AG10803 (cell line): ENCODE measurements around the gene PRDM10.
"Not testable (repeated sequence)": the region's sequence is repeated elsewhere in the genome, so short reads cannot be mapped to it uniquely, and the experiment has no call there.

ENCODE experiments used
- DNase-seq: peaks from one replicate; pipeline ENCODE4 v3.0.0; 2010; ENCODE audit warnings: low read depth
- H3K4me3 ChIP-seq: 2 replicates; pipeline ENCODE4 v1.5.1; 2011; ENCODE audit warnings: mild to moderate bottlenecking, low read length, control low read depth
- CTCF ChIP-seq: conservative IDR thresholded peaks from 2 replicates; pipeline ENCODE4 v1.5.1; 2011; ENCODE audit warnings: mild to moderate bottlenecking, low read length, control low read depth, inconsistent platforms

Gene PRDM10

GRCh38 chr11:129968591-129969419 is 33.8 kb downstream of the PRDM10 start:
- no peak for DNase-seq
- TF ChIP-seq CTCF, result no peak

DNA sequence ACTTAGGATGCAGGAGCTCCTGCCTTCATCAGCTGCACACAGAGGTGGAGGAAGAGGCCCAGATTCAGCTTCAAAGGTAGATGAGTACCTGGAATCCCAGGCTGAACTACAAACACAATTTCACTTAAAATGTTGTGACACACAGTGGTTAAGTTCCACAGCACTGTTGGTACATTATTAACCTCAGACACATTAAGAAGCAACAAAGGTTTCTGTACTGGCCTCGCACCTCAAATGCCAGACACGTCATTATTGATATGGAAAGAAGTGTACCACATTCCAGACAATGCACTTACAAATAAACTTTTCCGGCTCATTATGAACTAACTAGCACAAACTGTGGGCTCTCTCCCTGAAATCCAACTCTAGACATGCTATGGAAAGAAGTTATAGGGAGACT is 34.6 kb downstream of the PRDM10 start:
- no peak overlapping the region for H3K4me3 ChIP-seq
- DNase-seq, result no peak
- no peak for TF ChIP-seq CTCF

More at GRCh38 chr11:129968591-129969419, 33.8 kb downstream of the PRDM10 start:
- H3K4me3 ChIP-seq, result no peak overlapping the region

- no peak for TF ChIP-seq CTCF
- DNase-seq, result no peak
- no peak overlapping the region for H3K4me3 ChIP-seq
Observed at GRCh38 chr11:129965248-129965647, 37.4 kb downstream of the PRDM10 start.

GRCh38 chr11:129960216-129961214 is 42.1 kb downstream of the PRDM10 start:
- peak; percentile 72 for DNase-seq
- TF ChIP-seq CTCF, result no peak
- no peak overlapping the region for H3K4me3 ChIP-seq

- no peak for DNase-seq
- TF ChIP-seq CTCF, result no peak
- H3K4me3 ChIP-seq, result no peak overlapping the region
Observed at GRCh38 chr11:129959687-129960086, 42.9 kb downstream of the PRDM10 start.

- TF ChIP-seq CTCF, result no peak
- no peak overlapping the region for H3K4me3 ChIP-seq
- DNase-seq, result no peak
Observed at GRCh38 chr11:129955282-129955681, 47.4 kb downstream of the PRDM10 start.

DNA sequence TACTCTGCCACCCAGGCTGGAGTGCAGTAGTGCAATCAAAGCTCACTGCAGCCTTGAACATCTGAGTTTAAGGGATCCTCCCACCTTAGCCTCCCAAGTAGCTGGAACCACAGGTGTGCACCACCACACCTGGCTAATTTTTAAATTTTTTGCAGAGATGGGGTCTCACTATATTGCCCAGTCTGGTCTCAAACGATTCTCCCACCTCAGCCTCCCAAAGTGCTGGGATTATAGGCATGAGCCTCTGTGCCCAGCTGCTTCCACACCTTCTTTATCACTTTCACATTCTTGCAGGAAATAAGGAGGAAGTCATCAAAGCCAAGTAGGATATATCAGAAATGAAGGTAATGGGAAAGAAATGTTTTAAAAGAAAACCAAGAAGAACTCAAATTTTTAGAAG is 47.9 kb downstream of the PRDM10 start:
- H3K4me3 ChIP-seq, result not testable (repeated sequence)

More for the DNA sequence above, 47.9 kb downstream of the PRDM10 start:
- not testable (repeated sequence) for DNase-seq
